Suprapubic skin (tissue), 4 donors: ENCODE results near the gene HMG20A.

Experiments
- CTCF ChIP-seq, 2 donors: fragments of 200-600 bp in 1 of 2; fragments of 450-650 bp in 1 of 2; sonication (generic) in 1 of 2; IDR thresholded peaks; one replicate each; pipeline ENCODE4 v1.5.1; 2016 to 2019; ENCODE audit warnings: antibody characterized with exemption in 2 of 2, mild to moderate bottlenecking in 1 of 2, moderate library complexity in 1 of 2
- EP300 ChIP-seq: sonication (generic); formaldehyde crosslinking; IDR thresholded peaks from one replicate; pipeline ENCODE4 v1.6.1; 2017; ENCODE audit warnings: antibody characterized with exemption
- POLR2A ChIP-seq, 2 donors: fragments of 450-650 bp; IDR thresholded peaks; one replicate each; pipeline ENCODE4 v1.6.1; 2017; ENCODE audit warnings: antibody characterized with exemption in 2 of 2, mild to moderate bottlenecking in 2 of 2, moderate library complexity in 2 of 2
- POLR2AphosphoS5 ChIP-seq, 3 donors: sonication (generic); formaldehyde crosslinking; IDR thresholded peaks; one replicate each; pipeline ENCODE4 v1.6.1; 2017; ENCODE audit warnings: antibody characterized with exemption in 3 of 3

GRCh38 chr15:77502379-77503095, 81.8 kb downstream of the HMG20A start:
- TF ChIP-seq CTCF (IDR thresholded peaks at IDR 0.05): no peak
- TF ChIP-seq POLR2AphosphoS5 (IDR thresholded peaks at IDR 0.05): no peak
- no peak for TF ChIP-seq POLR2A (IDR thresholded peaks at IDR 0.05)
- no peak for TF ChIP-seq EP300
